ENCODE data around the gene ITGA2B. TPM values are rescaled to one million over a fixed set of nuclear protein-coding genes. Genes with fewer than 3 reads are reported as not detected.

ITGA2B gene
- total RNA-seq, 1 experiment from 2014 or later: 8.3 TPM

GRCh38 chr17:44348988-44349364, 40.5 kb downstream of the ITGA2B start:
- H3K23ac ChIP-seq (ENCODE audit: insufficient read length, low read depth, low read length): no peak overlapping the region
- no peaks in the 10 kb centered on the region for H3K79me1 ChIP-seq (ENCODE audit: insufficient read depth, low read depth, low read length, poor library complexity, severe bottlenecking)
- H3K9me3 Mint-ChIP-seq: no peaks in the 10 kb centered on the region; a peak in 1 of 5 replicates
- H3K4me1 Mint-ChIP-seq: peaks cover 8 to 13% of the 10 kb centered on the region in 2 experiments
- no peak overlapping the region for H3K27ac Mint-ChIP-seq
- no peak overlapping the region for H2BK5ac ChIP-seq (ENCODE audit: insufficient read length, low read length)
- H3K4me3 Mint-ChIP-seq: no peak overlapping the region
- H3K27me3 ChIP-seq (ENCODE audit: insufficient read depth, low read length): no peaks in the 10 kb centered on the region
- H4K91ac ChIP-seq (ENCODE audit: insufficient read length, low read depth, low read length): no peak overlapping the region
- no peak overlapping the region for H2BK12ac ChIP-seq (ENCODE audit: insufficient read length, low read depth, low read length)
- no peak overlapping the region for H2BK20ac ChIP-seq (ENCODE audit: low read depth, low read length, poor library complexity, severe bottlenecking)
- H3K14ac ChIP-seq (ENCODE audit: insufficient read depth, low read length): no peak overlapping the region
- no peaks in the 10 kb centered on the region for H3K4me1 ChIP-seq (ENCODE audit: insufficient read depth, low read length)
- WGBS (ENCODE audit: extremely low coverage, insufficient read length, low lambda C conversion rate): no CpG with 5 or more reads among the region's 6 CpGs
- no peak overlapping the region for H2BK120ac ChIP-seq (ENCODE audit: low read depth, low read length, poor library complexity, severe bottlenecking)
- H3K23me2 ChIP-seq (ENCODE audit: insufficient read length, low read depth, low read length, poor library complexity, severe bottlenecking): peaks cover 8% of the 10 kb centered on the region
- no peaks in the 10 kb centered on the region for H3K79me2 ChIP-seq (ENCODE audit: insufficient read depth, low read length)
- H2AK5ac ChIP-seq (ENCODE audit: insufficient read length, low read length): no peak overlapping the region
- peaks cover 3 to 17% (median 6%) of the 10 kb centered on the region in 3 experiments; a peak in 6 of 7 replicates for H3K36me3 Mint-ChIP-seq (ENCODE audit: insufficient read depth in 1 of 3, low read depth in 3 of 3)
- no peak overlapping the region for H2AFZ ChIP-seq (ENCODE audit: low read length)
- no peak overlapping the region for H3K56ac ChIP-seq (ENCODE audit: insufficient read length, low read depth, low read length)
- H3K4me2 ChIP-seq (ENCODE audit: insufficient read depth, insufficient read length, low read length): no peak overlapping the region
- H4K8ac ChIP-seq (replicated peaks; ENCODE audit: insufficient read length, low read depth, low read length): no peak overlapping the region
- DNase-seq: no peak
- H3K27ac ChIP-seq (ENCODE audit: insufficient read length, low read depth, low read length): no peak overlapping the region
- no peak overlapping the region for H4K5ac ChIP-seq (ENCODE audit: insufficient read length, low read depth, low read length)
- H3K18ac ChIP-seq (ENCODE audit: insufficient read length, low read depth, low read length): no peak overlapping the region
- H4K20me1 ChIP-seq (ENCODE audit: control insufficient read depth, insufficient read depth, insufficient read length): no peaks in the 10 kb centered on the region
- peaks cover 9% of the 10 kb centered on the region for H3K27me3 Mint-ChIP-seq (ENCODE audit: low read depth)
- no peak overlapping the region for H3K4ac ChIP-seq (ENCODE audit: low read depth, low read length)
- no peaks in the 10 kb centered on the region for H3K9me3 ChIP-seq (ENCODE audit: control insufficient read depth, low read depth, low read length)
- no peak overlapping the region for H3T11ph ChIP-seq (ENCODE audit: low read length)
- no peak for TF ChIP-seq CTCF (conservative IDR thresholded peaks at IDR 0.05)
- H3K9ac ChIP-seq (ENCODE audit: extremely low read depth, insufficient read length, low read length): no peak overlapping the region
- H2BK15ac ChIP-seq (ENCODE audit: low read depth, low read length): no peak overlapping the region

Measured in H9 (cell line).